Urinary bladder (tissue), 4 donors: ENCODE results near the gene NR4A1. TPM values are rescaled to one million over a fixed set of nuclear protein-coding genes. Genes with fewer than 3 reads are reported as not detected.

Source experiments
- DNase-seq: peaks from one replicate; pipeline ENCODE4 v3.0.0-alpha.2; 2015; ENCODE audit errors: extremely low spot score
- H3K27ac ChIP-seq: one replicate; pipeline ENCODE4 v1.5.1; 2013; ENCODE audit warnings: low read depth, mild to moderate bottlenecking, moderate library complexity
- H3K36me3 ChIP-seq: one replicate; pipeline ENCODE4 v1.6.1; 2013; ENCODE audit warnings: mild to moderate bottlenecking, moderate library complexity; ENCODE audit not compliant: insufficient read depth
- H3K4me1 ChIP-seq: one replicate; pipeline ENCODE4 v1.6.1; 2013; ENCODE audit warnings: mild to moderate bottlenecking, moderate library complexity; ENCODE audit not compliant: insufficient read depth
- H3K4me3 ChIP-seq: one replicate; pipeline ENCODE4 v1.5.1; 2013; ENCODE audit warnings: low read depth, low read length
- WGBS: extraction: QIAGEN DNeasy Blood & Tissue Kit; methylation state at CpG from one replicate; pipeline ENCODE4 v1.1.7; 2013; 5-methylcytosine and 5-hydroxymethylcytosine counted together
- polyA plus RNA-seq: library from polyadenylated mRNA; stranded (reverse); fragments of 200-250 nt; gene quantifications from one replicate; pipeline ENCODE4 v1.2.3, GENCODE V29; 2013
- total RNA-seq: library from RNA; depleted of rRNA; stranded (reverse); fragments of >200 nt; gene quantifications from one replicate; pipeline ENCODE4 v1.2.3, GENCODE V29; 2014
- donor health status: healthy with polysubstance abuse.
- donor health status: healthy.

The NR4A1 gene
- total and polyA plus RNA-seq, 2 donors, result 18.3 to 307 TPM

GRCh38 chr12:52063082-52063924, 12.1 kb downstream of the NR4A1 start:
- H3K36me3 ChIP-seq, result no peaks in the 10 kb centered on the region
- no peaks in the 10 kb centered on the region for H3K4me1 ChIP-seq
- 53% methylated on average over 20 of the region's 20 CpGs for WGBS
- DNase-seq, result no peak
- H3K4me3 ChIP-seq, result no peak overlapping the region
- H3K27ac ChIP-seq, result peak overlapping the region; percentile 35

- no peaks in the 10 kb centered on the region for H3K4me1 ChIP-seq
- no peaks in the 10 kb centered on the region for H3K36me3 ChIP-seq
- no peak for DNase-seq
- WGBS, result 65% methylated on average over 12 of the region's 12 CpGs
- no peak overlapping the region for H3K4me3 ChIP-seq
- no peak overlapping the region for H3K27ac ChIP-seq
Observed at GRCh38 chr12:52063981-52064649, 12.9 kb downstream of the NR4A1 start.

GRCh38 chr12:52066346-52067080, 15.3 kb downstream of the NR4A1 start:
- H3K36me3 ChIP-seq, result no peaks in the 10 kb centered on the region
- H3K4me1 ChIP-seq, result peaks cover 3% of the 10 kb centered on the region
- no peak for DNase-seq
- no peak overlapping the region for H3K27ac ChIP-seq
- H3K4me3 ChIP-seq, result no peak overlapping the region
- WGBS, result 67% methylated on average over 8 of the region's 8 CpGs

- no peaks in the 10 kb centered on the region for H3K36me3 ChIP-seq
- no peak for DNase-seq
- H3K27ac ChIP-seq, result no peak overlapping the region
- H3K4me1 ChIP-seq, result peaks cover 3% of the 10 kb centered on the region
- H3K4me3 ChIP-seq, result no peak overlapping the region
- WGBS, result 61% methylated on average over 3 of the region's 3 CpGs
Observed at GRCh38 chr12:52067081-52067374, 15.8 kb downstream of the NR4A1 start.

- WGBS, result under 1% methylated on average over 60 of the region's 60 CpGs
- Histone ChIP-seq H3K36me3 (no peaks in the 10 kb centered on the region), H3K4me3 (peak within 1 kb of the TSS; percentile 86), H3K4me1 (peaks cover 3% of the 10 kb centered on the region), H3K27ac (peak within 1 kb of the TSS; percentile 91)
- peak; percentile 92 for DNase-seq
Observed at GRCh38 chr12:52069327-52070184, 18.3 kb downstream of the NR4A1 start, which contains the start of gene ATG101. TSS of gene ATG101 (plus strand) at chr12:52069978. CDS start at chr12:52073651, 3,673 bp downstream.

- H3K36me3 ChIP-seq, result peaks cover 2% of the 10 kb centered on the region
- peaks cover 3% of the 10 kb centered on the region for H3K4me1 ChIP-seq
- DNase-seq, result no peak
- peak overlapping the region; percentile 86 for H3K4me3 ChIP-seq
- WGBS, result 5% methylated on average over 37 of the region's 37 CpGs
- peak overlapping the region; percentile 91 for H3K27ac ChIP-seq
Observed at GRCh38 chr12:52070185-52070925, 19.1 kb downstream of the NR4A1 start.

- H3K4me1 ChIP-seq, result peaks cover 3% of the 10 kb centered on the region
- peaks cover 2% of the 10 kb centered on the region for H3K36me3 ChIP-seq
- no peak overlapping the region for H3K27ac ChIP-seq
- 75% methylated on average over 23 of the region's 23 CpGs for WGBS
- no peak overlapping the region for H3K4me3 ChIP-seq
- DNase-seq, result no peak
Observed at GRCh38 chr12:52073531-52074381, 22.5 kb downstream of the NR4A1 start.

- WGBS, result 85% methylated on average over 3 of the region's 3 CpGs
- no peak for DNase-seq
- peaks cover 2% of the 10 kb centered on the region for H3K36me3 ChIP-seq
- H3K27ac ChIP-seq, result no peak overlapping the region
- peaks cover 3% of the 10 kb centered on the region for H3K4me1 ChIP-seq
- no peak overlapping the region for H3K4me3 ChIP-seq
Observed at GRCh38 chr12:52074971-52075724, 23.9 kb downstream of the NR4A1 start.

- no peak overlapping the region for H3K4me3 ChIP-seq
- peaks cover 2% of the 10 kb centered on the region for H3K36me3 ChIP-seq
- 95% methylated on average over 16 of the region's 16 CpGs for WGBS
- DNase-seq, result no peak
- no peaks in the 10 kb centered on the region for H3K4me1 ChIP-seq
- no peak overlapping the region for H3K27ac ChIP-seq
Observed at GRCh38 chr12:52076811-52077210, 25.6 kb downstream of the NR4A1 start.

- no peak for DNase-seq
- H3K4me3 ChIP-seq, result no peak overlapping the region
- no peak overlapping the region for H3K27ac ChIP-seq
- H3K36me3 ChIP-seq, result peaks cover 2% of the 10 kb centered on the region
- no peaks in the 10 kb centered on the region for H3K4me1 ChIP-seq
- 93% methylated on average over 3 of the region's 3 CpGs for WGBS
Observed at GRCh38 chr12:52078276-52078675, 27.0 kb downstream of the NR4A1 start.

GRCh38 chr12:52079576-52080402, 28.5 kb downstream of the NR4A1 start, which contains the start of gene SMIM41:
TSS of gene SMIM41 (plus strand) at chr12:52079704. CDS start at chr12:52079780, 76 bp downstream.
- no peak for DNase-seq
- WGBS, result 42% methylated on average over 87 of the region's 87 CpGs
- Histone ChIP-seq H3K4me1 (no peaks in the 10 kb centered on the region), H3K36me3 (peaks cover 2% of the 10 kb centered on the region), H3K4me3 (peak within 1 kb of the TSS; percentile 11), H3K27ac (peak within 1 kb of the TSS; percentile 47)
